Uterus (tissue), 2 donors: ENCODE measurements around the gene ERVK3-1.

Experiments
- POLR2A ChIP-seq, 2 donors: fragments of 450-650 bp; IDR thresholded peaks; one replicate each; pipeline ENCODE4 v1.6.1; 2016; ENCODE audit warnings: antibody characterized with exemption in 2 of 2, mild to moderate bottlenecking in 1 of 2, moderate library complexity in 1 of 2
- TF ChIP-seq, protein P1 (sequence below), 4 experiments: fragments of 200-600 bp in 2 of 4; fragments of 450-650 bp in 2 of 4; sonication (generic) in 2 of 4; IDR thresholded peaks; one replicate each; pipeline ENCODE4 v1.5.1; 2016 to 2019; ENCODE audit warnings: antibody characterized with exemption in 4 of 4, mild to moderate bottlenecking in 2 of 4, moderate library complexity in 1 of 4

DNA sequence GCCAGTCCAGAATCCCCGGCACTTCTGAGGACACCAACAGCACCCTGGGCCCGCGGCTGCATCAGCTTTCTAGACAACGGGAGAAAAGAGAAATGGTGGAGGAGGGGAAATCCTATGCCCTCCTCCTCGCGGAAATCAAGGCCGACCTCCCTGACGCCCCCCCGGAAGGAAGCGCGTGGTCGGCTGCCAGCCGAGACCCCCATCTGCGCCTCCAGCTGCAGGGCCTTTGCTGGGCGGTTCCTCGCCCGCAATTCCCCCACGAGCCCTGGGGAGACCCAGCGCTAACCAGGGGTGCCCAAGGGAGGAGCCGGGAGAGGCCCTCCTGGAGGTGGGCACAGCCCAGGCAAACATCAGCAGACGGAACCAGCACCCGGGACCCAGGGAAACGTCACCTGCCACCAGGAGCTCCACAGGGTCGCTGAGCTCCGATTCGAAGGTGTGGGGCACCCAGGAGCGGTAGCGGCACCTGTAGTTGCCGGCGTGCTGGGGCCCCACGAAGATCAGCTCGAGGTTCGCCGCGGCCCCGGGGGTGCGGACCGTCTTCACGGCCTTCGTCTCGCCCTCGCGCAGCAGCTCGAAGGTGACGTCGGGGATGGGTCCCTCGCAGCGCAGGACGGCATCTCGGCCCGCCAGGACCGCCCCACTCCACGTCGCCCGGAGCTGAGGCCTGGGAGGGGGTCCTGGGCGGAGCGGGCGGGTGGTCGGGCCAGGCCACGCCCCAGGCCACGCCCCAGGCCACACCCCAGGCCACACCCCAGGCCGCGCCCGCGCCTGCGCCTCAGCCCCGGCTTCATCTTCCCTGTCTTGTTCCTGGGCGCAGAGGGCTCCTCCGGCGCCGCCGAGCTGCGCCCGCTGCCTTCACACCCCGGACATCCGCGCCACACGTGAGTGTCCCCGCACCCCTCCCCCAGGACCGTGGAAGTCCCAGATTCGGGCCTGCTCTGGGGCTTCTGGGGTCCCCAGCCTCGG, 42.1 kb downstream of the ERVK3-1 start:
- peak; percentile 16 to 58 for TF ChIP-seq POLR2A (IDR thresholded peaks at IDR 0.05)
- TF ChIP-seq, protein P1, sequence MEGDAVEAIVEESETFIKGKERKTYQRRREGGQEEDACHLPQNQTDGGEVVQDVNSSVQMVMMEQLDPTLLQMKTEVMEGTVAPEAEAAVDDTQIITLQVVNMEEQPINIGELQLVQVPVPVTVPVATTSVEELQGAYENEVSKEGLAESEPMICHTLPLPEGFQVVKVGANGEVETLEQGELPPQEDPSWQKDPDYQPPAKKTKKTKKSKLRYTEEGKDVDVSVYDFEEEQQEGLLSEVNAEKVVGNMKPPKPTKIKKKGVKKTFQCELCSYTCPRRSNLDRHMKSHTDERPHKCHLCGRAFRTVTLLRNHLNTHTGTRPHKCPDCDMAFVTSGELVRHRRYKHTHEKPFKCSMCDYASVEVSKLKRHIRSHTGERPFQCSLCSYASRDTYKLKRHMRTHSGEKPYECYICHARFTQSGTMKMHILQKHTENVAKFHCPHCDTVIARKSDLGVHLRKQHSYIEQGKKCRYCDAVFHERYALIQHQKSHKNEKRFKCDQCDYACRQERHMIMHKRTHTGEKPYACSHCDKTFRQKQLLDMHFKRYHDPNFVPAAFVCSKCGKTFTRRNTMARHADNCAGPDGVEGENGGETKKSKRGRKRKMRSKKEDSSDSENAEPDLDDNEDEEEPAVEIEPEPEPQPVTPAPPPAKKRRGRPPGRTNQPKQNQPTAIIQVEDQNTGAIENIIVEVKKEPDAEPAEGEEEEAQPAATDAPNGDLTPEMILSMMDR (IDR thresholded peaks at IDR 0.05) = peak in 1 of 4 experiments; percentile 15
